Activated CD8-positive, alpha-beta memory T cell treated with anti-CD3 and anti-CD28 coated beads, Interleukin-2, amount 50 U/mL, for 48 hours (primary cell): ENCODE results near the gene RPS3A.
"Not testable (repeated sequence)": the region's sequence is repeated elsewhere in the genome, so short reads cannot be mapped to it uniquely, and the experiment has no call there.

Experiments
- DNase-seq: peaks from one replicate; pipeline ENCODE4 v3.0.0-alpha.2; 2020

Gene RPS3A

GRCh38 chr4:151117371-151117962 is 18.0 kb downstream of the RPS3A start:
- DNase-seq: no peak

- DNase-seq: no peak
Observed at GRCh38 chr4:151129796-151130195, 30.4 kb downstream of the RPS3A start.

- no peak for DNase-seq
Observed at GRCh38 chr4:151133311-151133710, 33.9 kb downstream of the RPS3A start.

- not testable (repeated sequence) for DNase-seq
Observed at GRCh38 chr4:151136048-151136447, 36.6 kb downstream of the RPS3A start.

GRCh38 chr4:151139814-151140213 is 40.4 kb downstream of the RPS3A start:
- no peak for DNase-seq

GRCh38 chr4:151142758-151143157 is 43.3 kb downstream of the RPS3A start:
- no peak for DNase-seq

GRCh38 chr4:151143162-151143561 is 43.7 kb downstream of the RPS3A start:
- no peak for DNase-seq

- no peak for DNase-seq
Observed at GRCh38 chr4:151143811-151144210, 44.4 kb downstream of the RPS3A start.

- no peak for DNase-seq
Observed at GRCh38 chr4:151144329-151145072, 45.1 kb downstream of the RPS3A start.

GRCh38 chr4:151147000-151147399 is 47.6 kb downstream of the RPS3A start:
- DNase-seq: no peak

- no peak for DNase-seq
Observed at GRCh38 chr4:151148261-151148660, 48.8 kb downstream of the RPS3A start.

GRCh38 chr4:151150821-151151580 is 51.6 kb downstream of the RPS3A start:
- no peak for DNase-seq

GRCh38 chr4:151152028-151152427 is 52.6 kb downstream of the RPS3A start:
- DNase-seq: no peak

GRCh38 chr4:151153585-151153984 is 54.2 kb downstream of the RPS3A start:
- DNase-seq: no peak
